ENCODE results near the gene QSOX2. TPM values are rescaled to one million over a fixed set of nuclear protein-coding genes. Genes with fewer than 3 reads are reported as not detected.

The QSOX2 gene
- total RNA-seq, 1 donor from 2014 or later: 3.7 TPM

DNA sequence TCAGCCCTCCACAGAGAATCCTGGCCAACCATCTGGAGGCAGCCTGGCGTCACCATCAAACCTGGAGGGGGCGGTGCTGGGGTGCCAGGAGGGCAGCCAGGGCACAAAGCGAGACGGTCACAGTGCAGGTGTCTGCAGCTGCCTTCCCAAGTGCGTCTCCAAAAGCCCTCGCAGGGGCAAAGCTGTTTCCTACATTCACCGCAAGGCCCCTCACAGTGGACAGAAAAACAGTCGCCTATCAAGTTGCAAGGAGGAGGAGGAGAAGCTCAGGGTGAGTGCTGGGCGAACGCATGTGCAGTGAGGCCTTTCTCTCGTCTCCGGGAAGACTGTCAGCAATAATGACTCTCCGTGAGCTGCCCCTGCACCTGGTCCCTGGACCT lies 22.7 kb downstream of the QSOX2 start:
- Histone ChIP-seq H3K27me3 (ENCODE audit: control insufficient read depth in 3 of 3, insufficient read depth in 3 of 3, low read length in 3 of 3) (no peaks in the 10 kb centered on the region), H3K4me3 (ENCODE audit: low read length in 3 of 3) (no peak overlapping the region)

DNA sequence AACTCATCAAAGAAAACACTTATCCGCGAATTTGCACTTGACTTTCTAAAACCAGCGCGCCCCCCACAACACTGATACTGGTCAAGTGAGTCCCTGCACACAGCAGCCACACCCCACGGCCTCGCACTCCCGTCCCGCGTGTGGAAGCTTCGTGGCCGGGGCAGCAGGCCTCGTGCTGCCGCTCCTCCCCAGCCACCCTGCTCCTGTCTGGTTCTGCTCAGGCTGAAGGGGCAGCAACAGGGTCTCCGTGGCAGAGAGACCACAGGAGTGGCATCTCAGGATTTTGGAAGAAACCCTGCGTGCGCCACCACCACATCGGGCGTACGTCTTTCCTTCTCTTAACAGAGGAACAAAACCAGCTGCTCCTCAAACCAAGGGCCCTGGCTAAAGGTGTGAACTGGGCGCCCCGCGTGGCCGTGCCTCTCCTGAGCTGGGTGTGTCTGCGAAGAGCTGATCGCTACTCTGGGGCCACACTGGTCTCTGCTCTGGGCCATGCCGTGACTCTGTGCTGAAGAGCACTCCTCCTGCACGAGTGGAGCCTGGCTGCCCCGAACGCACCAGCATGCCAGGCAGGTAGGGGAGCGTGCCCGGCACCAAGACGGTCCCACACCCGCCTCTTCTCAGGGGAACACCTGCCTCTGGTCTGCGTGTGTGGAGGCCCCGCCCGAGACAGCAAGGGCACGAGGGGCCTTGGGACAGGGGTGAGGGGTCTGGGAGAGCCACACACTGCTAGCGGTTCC lies 23.3 kb downstream of the QSOX2 start:
- Histone ChIP-seq H3K27ac (ENCODE audit: low read depth, low read length) (no peak overlapping the region), H3K4me3 (ENCODE audit: low read length in 3 of 3) (no peak overlapping the region), H3K36me3 (ENCODE audit: control insufficient read depth in 3 of 3, insufficient read depth in 3 of 3, low read length in 3 of 3) (peaks cover 23 to 32% (median 23%) of the 10 kb centered on the region in 3 donors), H3K9ac (ENCODE audit: low read depth in 1 of 3, low read length in 3 of 3) (no peak overlapping the region), H3K27me3 (ENCODE audit: control insufficient read depth in 3 of 3, insufficient read depth in 3 of 3, low read length in 3 of 3) (no peaks in the 10 kb centered on the region), H3K9me3 (ENCODE audit: control insufficient read depth in 3 of 3, low read length in 3 of 3) (no peaks in the 10 kb centered on the region), H3K4me1 (ENCODE audit: control insufficient read depth in 3 of 3, insufficient read depth in 3 of 3, low read length in 3 of 3) (no peaks in the 10 kb centered on the region)

More for the DNA sequence above, 22.7 kb downstream of the QSOX2 start:
- no peaks in the 10 kb centered on the region for H3K9me3 ChIP-seq (ENCODE audit: control insufficient read depth in 3 of 3, low read length in 3 of 3)
- H3K36me3 ChIP-seq (ENCODE audit: control insufficient read depth in 3 of 3, insufficient read depth in 3 of 3, low read length in 3 of 3): peaks cover 23 to 32% (median 23%) of the 10 kb centered on the region in 3 donors
- no peak overlapping the region for H3K27ac ChIP-seq (ENCODE audit: low read depth, low read length)
- H3K4me1 ChIP-seq (ENCODE audit: control insufficient read depth in 3 of 3, insufficient read depth in 3 of 3, low read length in 3 of 3): no peaks in the 10 kb centered on the region
- H3K9ac ChIP-seq (ENCODE audit: low read depth in 1 of 3, low read length in 3 of 3): no peak overlapping the region

DNA sequence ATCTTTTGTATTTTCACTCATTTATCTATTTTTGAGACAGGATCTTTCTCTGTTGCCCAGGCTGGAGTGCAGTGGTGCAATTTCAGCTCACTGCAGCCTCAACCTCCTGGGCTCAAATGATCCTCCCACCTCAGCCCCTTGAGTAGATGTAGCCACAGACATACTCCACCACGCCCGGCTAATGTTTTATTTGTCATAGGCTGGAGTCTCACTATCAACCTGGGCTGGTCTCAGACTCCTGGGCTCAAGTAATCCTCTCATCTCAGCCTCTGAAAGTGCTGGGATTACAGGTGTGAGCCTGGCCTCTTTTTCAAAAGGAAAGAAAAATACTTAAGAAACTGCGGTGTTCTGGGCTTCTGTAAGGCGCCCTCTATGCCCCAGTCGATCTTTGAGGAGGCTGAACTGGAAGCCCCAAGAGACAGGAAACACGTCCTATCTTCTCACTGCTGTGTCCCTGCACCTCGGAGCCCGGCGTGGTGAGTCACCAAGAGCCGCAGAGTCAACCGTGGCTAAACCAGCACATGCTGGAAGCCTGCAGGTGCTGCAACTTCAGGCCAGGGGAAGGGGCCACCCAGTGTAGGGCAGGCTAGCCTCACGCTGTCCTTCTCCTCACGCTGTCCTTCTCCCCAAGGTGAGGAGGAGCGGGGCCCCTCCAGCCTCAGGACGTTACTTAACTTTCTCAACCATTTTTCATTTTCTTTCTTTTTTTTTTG lies 25.4 kb downstream of the QSOX2 start:
- Histone ChIP-seq H3K27me3 (ENCODE audit: control insufficient read depth in 3 of 3, insufficient read depth in 3 of 3, low read length in 3 of 3) (no peaks in the 10 kb centered on the region), H3K4me1 (ENCODE audit: control insufficient read depth in 3 of 3, insufficient read depth in 3 of 3, low read length in 3 of 3) (no peaks in the 10 kb centered on the region), H3K36me3 (ENCODE audit: control insufficient read depth in 3 of 3, insufficient read depth in 3 of 3, low read length in 3 of 3) (peaks cover 26 to 39% (median 35%) of the 10 kb centered on the region in 3 donors), H3K9me3 (ENCODE audit: control insufficient read depth in 3 of 3, low read length in 3 of 3) (no peaks in the 10 kb centered on the region), H3K4me3 (ENCODE audit: low read length in 3 of 3) (no peak overlapping the region), H3K9ac (ENCODE audit: low read depth in 1 of 3, low read length in 3 of 3) (no peak overlapping the region), H3K27ac (ENCODE audit: low read depth, low read length) (no peak overlapping the region)

DNA sequence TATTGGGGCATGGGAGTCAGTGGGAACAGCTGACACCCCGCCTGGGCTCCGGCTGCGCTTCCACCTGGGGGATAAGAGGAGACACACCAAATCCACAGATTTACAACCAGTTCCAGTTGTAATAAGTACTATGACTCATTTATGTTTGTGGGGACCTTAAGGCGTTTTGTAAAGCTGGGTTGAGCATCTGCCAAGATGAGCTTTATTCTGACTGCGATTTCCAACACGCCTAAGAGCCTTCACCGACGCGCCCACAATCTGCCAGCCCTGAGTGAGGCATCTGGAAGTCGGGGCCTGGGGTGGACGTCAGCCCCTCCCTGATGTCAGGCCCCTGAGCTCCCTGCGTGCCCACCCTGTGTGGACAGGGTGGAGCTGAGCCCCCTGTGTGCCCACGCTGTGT lies 26.3 kb downstream of the QSOX2 start:
- no peak overlapping the region for H3K27ac ChIP-seq (ENCODE audit: low read depth, low read length)
- H3K9ac ChIP-seq (ENCODE audit: low read depth in 1 of 3, low read length in 3 of 3): no peak overlapping the region
- no peaks in the 10 kb centered on the region for H3K4me1 ChIP-seq (ENCODE audit: control insufficient read depth in 3 of 3, insufficient read depth in 3 of 3, low read length in 3 of 3)
- H3K27me3 ChIP-seq (ENCODE audit: control insufficient read depth in 3 of 3, insufficient read depth in 3 of 3, low read length in 3 of 3): no peaks in the 10 kb centered on the region
- no peaks in the 10 kb centered on the region for H3K9me3 ChIP-seq (ENCODE audit: control insufficient read depth in 3 of 3, low read length in 3 of 3)
- peaks cover 33 to 45% (median 41%) of the 10 kb centered on the region in 3 donors for H3K36me3 ChIP-seq (ENCODE audit: control insufficient read depth in 3 of 3, insufficient read depth in 3 of 3, low read length in 3 of 3)
- no peak overlapping the region for H3K4me3 ChIP-seq (ENCODE audit: low read length in 3 of 3)

DNA sequence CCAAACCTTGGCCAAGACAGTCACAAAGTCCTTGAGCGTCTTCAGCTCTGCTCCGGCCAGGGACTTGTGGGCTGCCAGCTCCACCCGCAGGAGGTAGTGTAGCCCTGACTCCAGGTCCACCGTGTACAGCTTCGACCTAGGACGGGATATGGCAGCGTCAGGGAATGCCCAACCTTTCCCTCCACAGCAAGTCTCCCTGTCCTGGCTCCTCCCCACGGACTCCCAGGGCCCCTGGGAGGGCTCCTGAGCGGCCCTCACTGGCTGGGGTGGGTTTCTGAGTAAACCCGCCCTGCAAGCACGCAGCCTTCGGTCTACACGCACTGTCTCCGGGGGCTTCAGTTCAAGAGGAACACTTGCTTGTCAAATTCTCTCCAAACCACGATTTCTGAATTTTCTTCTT lies 26.9 kb downstream of the QSOX2 start:
- no peak overlapping the region for H3K9ac ChIP-seq (ENCODE audit: low read depth in 1 of 3, low read length in 3 of 3)
- H3K9me3 ChIP-seq (ENCODE audit: control insufficient read depth in 3 of 3, low read length in 3 of 3): no peaks in the 10 kb centered on the region
- H3K4me3 ChIP-seq (ENCODE audit: low read length in 3 of 3): no peak overlapping the region
- H3K27me3 ChIP-seq (ENCODE audit: control insufficient read depth in 3 of 3, insufficient read depth in 3 of 3, low read length in 3 of 3): no peaks in the 10 kb centered on the region
- no peaks in the 10 kb centered on the region for H3K4me1 ChIP-seq (ENCODE audit: control insufficient read depth in 3 of 3, insufficient read depth in 3 of 3, low read length in 3 of 3)
- H3K36me3 ChIP-seq (ENCODE audit: control insufficient read depth in 3 of 3, insufficient read depth in 3 of 3, low read length in 3 of 3): peaks cover 36 to 46% (median 39%) of the 10 kb centered on the region in 3 donors
- no peak overlapping the region for H3K27ac ChIP-seq (ENCODE audit: low read depth, low read length)

DNA sequence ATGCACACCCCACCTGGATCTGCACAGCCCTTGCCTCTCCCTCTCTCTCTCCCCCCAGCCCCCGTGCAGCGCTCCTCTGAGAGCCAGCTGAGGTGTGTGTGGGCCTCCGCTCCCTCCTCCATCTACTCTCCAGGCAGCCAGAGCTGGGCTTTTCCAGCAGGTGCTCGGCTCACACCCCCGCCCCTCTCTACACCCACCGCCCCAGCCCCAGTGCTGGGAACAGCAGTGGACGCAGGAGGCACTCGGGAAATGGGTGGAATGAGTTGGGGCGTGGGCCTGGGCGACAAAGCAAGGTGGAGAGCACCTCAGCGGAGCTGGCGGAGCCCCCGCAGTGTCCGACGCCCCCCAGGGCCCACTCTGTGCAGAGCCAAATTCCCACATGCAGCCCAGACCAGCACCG lies 27.3 kb downstream of the QSOX2 start:
- no peak overlapping the region for H3K9ac ChIP-seq (ENCODE audit: low read depth in 1 of 3, low read length in 3 of 3)
- H3K4me1 ChIP-seq (ENCODE audit: control insufficient read depth in 3 of 3, insufficient read depth in 3 of 3, low read length in 3 of 3): no peaks in the 10 kb centered on the region
- H3K27ac ChIP-seq (ENCODE audit: low read depth, low read length): no peak overlapping the region
- H3K36me3 ChIP-seq (ENCODE audit: control insufficient read depth in 3 of 3, insufficient read depth in 3 of 3, low read length in 3 of 3): peaks cover 36 to 46% (median 37%) of the 10 kb centered on the region in 3 donors
- H3K4me3 ChIP-seq (ENCODE audit: low read length in 3 of 3): no peak overlapping the region
- no peaks in the 10 kb centered on the region for H3K27me3 ChIP-seq (ENCODE audit: control insufficient read depth in 3 of 3, insufficient read depth in 3 of 3, low read length in 3 of 3)
- no peaks in the 10 kb centered on the region for H3K9me3 ChIP-seq (ENCODE audit: control insufficient read depth in 3 of 3, low read length in 3 of 3)

DNA sequence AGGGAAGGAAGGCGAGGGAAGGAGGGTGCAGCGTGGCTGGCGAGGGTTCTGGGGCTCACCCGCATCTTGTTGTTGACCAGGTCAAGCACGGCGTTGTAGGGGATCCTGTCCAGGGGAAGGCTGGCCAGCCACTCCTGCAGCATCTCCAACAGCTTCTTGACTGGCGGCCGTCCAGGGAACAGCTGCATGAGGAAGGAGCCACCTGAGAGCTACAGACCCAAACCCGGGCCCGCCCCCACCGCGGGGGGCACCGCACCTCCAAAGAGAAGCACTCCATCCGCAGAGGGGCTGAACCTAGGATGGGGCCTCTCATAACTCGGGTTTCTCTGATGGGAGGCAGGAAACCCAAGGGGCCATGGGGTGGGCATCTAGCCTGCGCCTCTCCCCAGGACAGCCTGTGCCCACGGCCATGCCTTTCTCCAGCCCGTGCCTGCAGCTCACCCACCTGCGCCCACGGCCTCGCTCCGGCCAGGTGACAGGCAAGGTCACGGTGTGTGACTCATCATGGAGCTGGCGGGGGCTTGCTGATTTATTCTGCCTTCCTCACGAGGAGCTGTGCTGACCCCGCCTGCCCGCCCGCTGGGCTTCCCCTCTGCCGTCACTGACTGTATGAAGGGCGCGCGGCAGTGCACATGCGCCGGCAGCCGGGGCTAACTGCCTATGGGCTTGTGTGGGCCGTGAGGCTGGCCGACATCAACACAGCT lies 28.9 kb downstream of the QSOX2 start:
- Histone ChIP-seq H3K4me3 (ENCODE audit: low read length in 3 of 3) (no peak overlapping the region), H3K9ac (ENCODE audit: low read depth in 1 of 3, low read length in 3 of 3) (no peak overlapping the region), H3K9me3 (ENCODE audit: control insufficient read depth in 3 of 3, low read length in 3 of 3) (no peaks in the 10 kb centered on the region), H3K4me1 (ENCODE audit: control insufficient read depth in 3 of 3, insufficient read depth in 3 of 3, low read length in 3 of 3) (no peaks in the 10 kb centered on the region), H3K27ac (ENCODE audit: low read depth, low read length) (no peak overlapping the region), H3K27me3 (ENCODE audit: control insufficient read depth in 3 of 3, insufficient read depth in 3 of 3, low read length in 3 of 3) (no peaks in the 10 kb centered on the region), H3K36me3 (ENCODE audit: control insufficient read depth in 3 of 3, insufficient read depth in 3 of 3, low read length in 3 of 3) (peaks cover 31 to 47% (median 32%) of the 10 kb centered on the region in 3 donors)

DNA sequence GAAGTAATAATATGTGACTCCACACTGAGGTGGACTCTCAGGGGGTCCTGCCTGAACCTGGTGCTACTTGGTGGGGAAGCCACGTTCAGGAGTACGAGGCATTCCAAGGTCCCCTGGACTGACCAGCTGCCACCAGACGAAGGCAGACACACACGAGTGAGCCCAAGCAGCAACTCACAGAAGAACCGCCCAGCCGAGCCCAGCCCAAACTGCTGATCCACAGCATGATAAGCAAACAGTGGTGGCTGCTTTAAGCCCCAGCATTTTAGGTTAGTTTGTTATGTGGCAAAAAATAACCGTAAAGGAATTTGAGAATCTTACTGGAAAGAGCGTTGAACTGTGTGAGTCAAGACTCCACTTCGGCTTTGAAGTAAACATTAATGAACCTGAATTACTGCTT lies 31.9 kb downstream of the QSOX2 start:
- Histone ChIP-seq H3K36me3 (ENCODE audit: control insufficient read depth in 3 of 3, insufficient read depth in 3 of 3, low read length in 3 of 3) (peaks cover 29 to 63% (median 37%) of the 10 kb centered on the region in 3 donors), H3K4me1 (ENCODE audit: control insufficient read depth in 3 of 3, insufficient read depth in 3 of 3, low read length in 3 of 3) (no peaks in the 10 kb centered on the region), H3K27me3 (ENCODE audit: control insufficient read depth in 3 of 3, insufficient read depth in 3 of 3, low read length in 3 of 3) (no peaks in the 10 kb centered on the region), H3K9ac (ENCODE audit: low read depth in 1 of 3, low read length in 3 of 3) (no peak overlapping the region), H3K9me3 (ENCODE audit: control insufficient read depth in 3 of 3, low read length in 3 of 3) (no peaks in the 10 kb centered on the region), H3K27ac (ENCODE audit: low read depth, low read length) (no peak overlapping the region), H3K4me3 (ENCODE audit: low read length in 3 of 3) (no peak overlapping the region)

DNA sequence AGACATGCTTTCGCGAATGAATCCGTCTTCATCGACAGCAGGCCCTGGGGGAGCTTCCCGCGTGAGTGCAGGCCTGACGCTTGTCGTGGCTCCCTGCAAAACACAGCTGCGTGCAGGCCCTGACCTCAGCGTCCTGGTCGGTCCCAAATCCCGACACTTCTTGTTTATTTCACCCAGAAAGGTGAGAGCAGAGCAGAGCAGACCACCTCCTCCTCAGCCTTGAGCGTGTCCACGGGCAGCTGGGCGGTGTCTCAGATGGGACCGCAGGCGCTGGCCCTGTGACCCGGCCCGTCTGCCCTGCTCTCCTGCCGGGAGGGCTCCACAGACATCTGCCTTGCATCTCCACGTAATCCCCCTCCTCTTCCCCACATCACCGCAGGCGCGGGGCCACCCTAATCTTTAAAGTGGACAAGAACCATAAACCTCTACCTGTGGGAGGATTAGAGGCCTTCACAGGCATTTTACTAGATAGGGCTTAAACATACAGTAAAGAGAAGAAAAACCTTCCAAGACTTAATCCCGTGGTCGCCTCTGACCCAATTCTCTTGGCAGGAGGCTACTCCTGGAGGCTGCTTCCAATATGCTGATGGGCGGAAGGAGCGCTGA lies 33.2 kb downstream of the QSOX2 start:
- peaks cover 33 to 62% (median 33%) of the 10 kb centered on the region in 3 donors for H3K36me3 ChIP-seq (ENCODE audit: control insufficient read depth in 3 of 3, insufficient read depth in 3 of 3, low read length in 3 of 3)
- H3K4me3 ChIP-seq (ENCODE audit: low read length in 3 of 3): no peak overlapping the region
- H3K27ac ChIP-seq (ENCODE audit: low read depth, low read length): no peak overlapping the region

More for the DNA sequence above, 33.2 kb downstream of the QSOX2 start:
- no peaks in the 10 kb centered on the region for H3K27me3 ChIP-seq (ENCODE audit: control insufficient read depth in 3 of 3, insufficient read depth in 3 of 3, low read length in 3 of 3)
- no peak overlapping the region for H3K9ac ChIP-seq (ENCODE audit: low read depth in 1 of 3, low read length in 3 of 3)
- no peaks in the 10 kb centered on the region for H3K4me1 ChIP-seq (ENCODE audit: control insufficient read depth in 3 of 3, insufficient read depth in 3 of 3, low read length in 3 of 3)
- no peaks in the 10 kb centered on the region for H3K9me3 ChIP-seq (ENCODE audit: control insufficient read depth in 3 of 3, low read length in 3 of 3)

All from skeletal muscle tissue (tissue), 4 donors.